Brain pericyte (primary cell): ENCODE data around the gene MACROH2A1.

ENCODE experiments used
- DNase-seq: peaks from one replicate; pipeline ENCODE4 v3.0.0-alpha.2; 2012; ENCODE audit warnings: low read depth, low spot score

Gene MACROH2A1

DNA sequence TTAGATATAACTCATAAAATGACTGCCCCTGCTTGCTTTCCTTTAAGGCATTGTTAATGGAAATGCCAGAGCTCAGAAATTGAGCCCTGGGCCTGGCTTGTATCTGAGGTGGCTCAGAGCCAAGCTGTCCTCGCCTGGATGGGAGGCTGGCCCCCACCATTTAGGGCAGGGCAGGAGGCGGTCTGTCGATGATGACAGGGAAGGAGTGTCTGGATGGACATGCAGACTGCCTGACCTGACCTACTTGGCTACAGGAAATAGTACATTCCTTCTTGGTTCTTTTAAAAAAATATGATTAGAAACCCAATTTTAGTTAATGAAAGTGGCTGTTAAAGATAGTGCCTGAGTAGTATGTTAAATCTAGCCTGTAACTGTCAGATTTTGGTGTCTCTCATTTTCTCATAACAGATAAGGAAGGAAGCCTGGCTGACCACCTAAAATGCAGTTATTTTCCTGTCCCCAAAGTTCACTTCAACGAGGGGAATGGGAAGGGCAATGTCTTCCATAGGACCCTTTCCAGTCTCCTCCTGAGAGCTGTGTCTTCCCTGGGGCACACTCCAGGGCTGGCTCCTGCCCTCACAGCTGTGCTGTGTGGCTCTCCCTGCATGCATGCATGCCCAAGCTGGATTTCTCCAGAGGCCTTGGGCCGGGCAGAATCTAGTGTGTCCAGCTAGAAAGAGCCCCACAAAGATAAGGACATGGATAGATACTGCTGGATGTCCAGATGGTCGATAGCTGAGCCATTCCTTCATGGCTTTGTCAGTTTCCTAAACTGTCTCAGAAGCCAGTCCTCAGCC is 42.3 kb downstream of the MACROH2A1 start:
- no peak for DNase-seq

DNA sequence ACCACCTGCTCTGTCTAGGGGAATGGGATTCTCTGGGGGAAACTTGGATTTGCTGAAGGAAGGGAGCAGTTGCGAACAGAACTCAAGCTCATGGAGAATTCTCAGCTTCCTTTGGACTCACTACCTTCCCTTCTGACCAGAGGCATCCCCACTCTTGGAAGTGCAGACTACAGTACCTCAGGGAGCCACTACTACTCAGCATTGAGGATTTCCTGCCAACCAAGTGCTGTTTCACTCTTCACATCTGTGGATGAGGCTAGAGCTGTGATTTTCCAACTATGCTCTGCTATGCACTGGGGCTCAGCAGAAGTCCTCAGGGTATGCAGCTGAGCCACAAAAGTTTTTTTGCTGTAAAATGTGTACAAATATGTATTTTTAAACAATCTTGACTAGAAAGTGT is 43.9 kb downstream of the MACROH2A1 start:
- no peak for DNase-seq

- no peak for DNase-seq
These were observed 44.9 kb downstream of the MACROH2A1 start for GRCh38 chr5:135353952-135354721.

- no peak for DNase-seq
These were observed 48.5 kb downstream of the MACROH2A1 start for GRCh38 chr5:135350536-135350935.

DNA sequence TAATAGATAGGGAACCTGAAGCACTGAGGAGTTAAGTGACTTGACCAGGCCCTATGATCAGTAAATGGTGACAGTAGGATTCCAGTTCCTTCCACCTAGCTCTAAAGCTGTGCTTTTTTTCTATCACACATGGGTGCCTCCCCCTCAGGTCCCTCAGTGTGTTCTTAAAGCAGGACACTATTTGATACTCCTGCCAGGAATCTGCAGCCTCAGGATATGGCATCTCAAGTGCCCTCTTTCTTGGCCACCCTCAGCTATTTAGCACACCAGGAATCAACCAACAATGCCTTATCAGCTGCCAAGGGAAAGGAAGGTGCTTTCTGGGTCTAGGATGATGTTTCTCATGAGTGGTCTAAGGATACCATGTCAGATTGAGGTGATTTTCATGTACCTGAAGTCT is 49.1 kb downstream of the MACROH2A1 start:
- no peak for DNase-seq

GRCh38 chr5:135349451-135349850 is 49.6 kb downstream of the MACROH2A1 start:
- no peak for DNase-seq

DNA sequence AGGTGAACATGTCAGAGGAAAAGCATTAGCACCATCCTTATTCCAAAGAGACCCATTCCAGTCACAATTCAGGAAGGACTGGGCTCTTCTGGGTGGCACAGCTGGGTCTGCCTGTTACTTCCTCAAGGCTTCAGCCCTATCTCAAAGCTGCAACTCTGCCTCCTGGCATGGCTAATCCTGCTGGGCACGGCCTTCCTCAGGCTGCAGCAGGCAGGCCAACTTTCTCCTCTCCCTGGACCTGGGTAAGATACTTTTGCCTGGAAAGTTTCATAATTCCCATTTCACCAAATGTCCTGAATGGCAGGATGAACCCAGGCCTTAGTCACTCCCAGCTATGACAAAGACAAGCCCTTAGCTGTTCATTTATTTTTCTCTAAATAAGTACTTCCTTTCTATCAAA is 50.1 kb downstream of the MACROH2A1 start:
- no peak for DNase-seq

DNA sequence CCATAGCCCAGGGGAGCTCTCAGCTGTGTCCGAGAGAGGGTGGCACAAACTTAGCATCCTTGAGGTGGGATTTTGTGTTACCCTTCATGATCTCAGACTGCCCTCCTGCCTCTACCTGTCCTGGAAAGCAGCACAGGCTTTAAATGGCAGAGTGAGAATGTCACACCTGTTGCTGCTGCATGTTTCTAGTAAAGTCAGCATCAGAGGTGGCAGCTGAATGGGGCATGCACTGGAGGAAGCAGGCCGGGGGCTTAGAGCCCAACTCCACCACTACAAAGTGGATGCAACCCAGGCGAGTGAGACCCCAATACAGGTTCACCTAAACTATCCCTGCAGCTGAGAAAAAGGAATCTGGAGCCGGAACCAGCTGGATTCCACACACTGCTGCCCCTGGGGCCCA is 51.6 kb downstream of the MACROH2A1 start:
- DNase-seq: no peak

DNA sequence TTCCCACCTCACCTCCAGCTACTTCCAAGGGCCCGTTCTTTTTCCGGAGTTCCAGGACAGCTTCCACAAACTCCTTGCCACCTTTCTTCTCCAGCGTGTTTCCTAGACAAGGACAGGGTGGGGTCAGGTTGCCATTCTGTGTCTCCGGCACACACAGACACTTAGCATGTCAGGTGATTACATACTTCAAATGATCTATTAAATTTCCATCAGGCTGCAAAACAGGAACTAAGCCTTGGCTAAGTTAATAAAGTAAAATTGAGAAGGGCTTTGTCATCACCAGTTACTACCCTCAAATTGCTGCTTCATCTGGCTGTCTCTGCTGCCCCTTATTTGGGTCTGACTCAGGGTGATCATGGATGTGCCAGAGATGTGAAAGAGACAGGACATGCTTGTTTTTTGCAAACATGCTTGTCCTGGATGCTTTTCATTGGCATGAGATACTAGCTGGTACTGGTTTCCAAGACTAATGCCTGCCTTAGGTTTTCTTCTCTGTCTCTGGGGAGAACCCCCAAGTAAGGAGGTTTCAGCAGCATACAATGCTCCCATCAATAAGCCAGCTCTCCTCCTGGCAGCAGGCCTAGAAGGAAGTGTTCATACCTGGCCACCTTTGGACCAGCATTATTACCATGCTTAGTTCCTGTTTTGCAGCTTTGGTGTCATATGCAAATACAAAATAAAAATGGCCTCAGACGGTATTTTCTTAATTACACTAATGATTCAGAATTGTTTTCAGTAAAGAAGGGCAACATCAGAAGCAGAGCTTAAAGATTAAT is 52.9 kb downstream of the MACROH2A1 start:
- DNase-seq: no peak

DNA sequence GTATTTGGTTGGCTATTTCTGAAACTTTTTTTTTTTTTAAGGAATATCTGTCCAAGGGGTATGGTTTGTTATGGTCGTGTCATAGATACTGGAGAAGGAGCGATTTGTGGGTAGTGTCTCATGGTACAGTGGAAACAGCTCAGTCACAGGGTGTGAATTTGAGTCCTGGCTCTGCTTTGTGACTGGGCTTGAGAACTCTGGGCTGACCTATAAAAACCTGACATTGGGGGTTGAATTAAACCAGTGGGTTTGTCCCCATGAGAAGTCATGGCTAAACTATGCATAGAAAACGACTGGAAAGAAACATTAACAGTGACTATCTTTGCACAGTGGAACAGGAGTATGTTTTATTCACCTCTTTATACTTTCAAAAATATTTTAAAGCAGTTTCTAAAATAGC is 54.7 kb downstream of the MACROH2A1 start:
- no peak for DNase-seq

DNA sequence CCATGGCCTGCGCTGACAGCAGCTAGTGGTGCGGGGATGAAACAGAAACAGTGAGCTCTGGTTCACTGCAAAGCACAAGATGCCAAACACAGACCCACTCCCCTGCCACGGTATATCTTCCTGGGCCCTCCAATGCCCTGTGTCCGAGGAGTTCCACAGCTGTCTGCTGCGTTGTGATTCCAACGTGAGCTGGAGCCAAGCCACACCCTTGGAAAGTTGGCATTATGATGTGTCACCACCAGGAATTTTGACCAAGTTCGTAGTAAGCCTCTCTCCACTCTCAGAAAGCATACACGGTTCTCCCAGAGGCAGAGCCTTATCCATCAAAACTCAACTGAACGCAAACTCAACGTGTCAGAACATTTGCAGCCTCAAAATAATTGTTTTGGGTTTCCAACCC is 55.6 kb downstream of the MACROH2A1 start:
- DNase-seq: no peak

DNA sequence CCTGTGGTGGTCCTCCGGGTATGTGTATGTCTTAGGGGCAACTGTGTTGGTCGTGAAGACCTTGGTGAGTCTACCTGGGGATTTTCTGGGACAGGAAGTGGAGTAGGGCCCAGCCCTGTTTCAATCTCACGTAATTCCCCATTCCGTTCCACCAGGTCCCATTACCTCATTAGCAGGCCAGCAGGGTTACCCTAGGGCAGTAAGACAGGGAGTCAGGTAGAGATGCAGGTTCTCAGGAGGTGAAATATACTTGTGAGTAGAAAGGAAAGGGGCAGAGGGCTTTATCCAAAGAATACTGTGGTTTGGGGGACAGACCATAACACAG is 56.5 kb downstream of the MACROH2A1 start:
- no peak for DNase-seq

DNA sequence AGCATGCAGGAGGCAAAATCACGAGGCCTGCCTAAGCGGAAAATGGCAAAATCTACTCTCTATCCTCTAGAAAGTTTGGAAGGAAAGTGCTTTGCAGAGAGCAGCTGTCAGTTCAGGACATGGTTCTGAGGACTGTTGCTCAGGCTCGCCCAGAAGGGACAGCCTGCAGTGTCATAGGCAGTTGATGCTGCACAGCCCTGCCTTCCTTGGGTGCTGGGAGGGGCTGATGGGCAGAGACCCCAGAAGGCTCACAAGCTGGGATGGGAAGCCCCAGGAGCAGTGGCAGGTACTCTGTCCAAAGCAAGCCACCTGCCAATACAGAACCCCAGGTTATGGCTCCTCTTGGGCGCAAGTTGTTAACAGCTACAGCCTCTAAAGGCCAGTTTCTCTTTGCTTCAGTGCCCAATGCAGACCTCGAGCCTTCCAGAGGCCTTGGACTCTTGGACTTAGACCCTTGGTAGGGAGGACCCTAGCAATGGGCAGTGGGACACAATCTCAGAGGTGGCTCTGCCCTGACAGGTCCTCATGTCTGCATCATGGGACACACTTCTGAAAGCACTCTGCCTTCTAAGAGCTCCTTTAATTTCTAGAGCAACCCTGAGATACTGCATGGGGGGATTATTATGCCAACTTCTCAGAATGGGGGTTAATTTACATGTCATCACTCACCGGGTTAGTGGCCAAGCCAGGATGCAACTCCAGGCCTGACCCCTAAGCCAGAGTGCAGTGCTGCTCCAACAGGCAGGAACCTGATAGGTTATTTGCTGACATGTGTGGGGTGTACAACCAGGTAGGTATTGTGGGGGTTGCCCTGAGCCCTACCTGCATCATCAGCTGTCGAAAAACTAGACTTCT is 57.1 kb downstream of the MACROH2A1 start:
- DNase-seq: no peak

GRCh38 chr5:135341016-135341666 is 57.9 kb downstream of the MACROH2A1 start:
- DNase-seq: no peak

DNA sequence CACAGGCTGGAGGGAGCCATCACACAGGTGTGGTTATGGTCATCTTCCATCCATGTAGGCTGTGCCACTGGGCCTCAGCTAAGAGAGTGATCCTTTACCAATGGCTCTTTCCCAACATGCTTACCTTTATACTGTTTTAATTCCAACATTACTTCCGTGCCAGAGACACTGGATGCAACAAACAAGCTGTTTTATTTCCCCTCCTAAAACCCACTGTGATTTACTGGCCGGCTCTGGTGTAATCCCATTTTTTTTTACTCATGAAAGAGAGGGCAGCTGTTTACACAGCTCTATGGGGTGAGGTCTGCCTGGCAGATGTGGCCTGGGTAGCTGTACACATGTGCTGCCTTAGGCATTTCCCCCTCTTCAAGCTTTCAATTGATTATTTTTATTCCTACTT is 58.5 kb downstream of the MACROH2A1 start:
- no peak for DNase-seq

DNA sequence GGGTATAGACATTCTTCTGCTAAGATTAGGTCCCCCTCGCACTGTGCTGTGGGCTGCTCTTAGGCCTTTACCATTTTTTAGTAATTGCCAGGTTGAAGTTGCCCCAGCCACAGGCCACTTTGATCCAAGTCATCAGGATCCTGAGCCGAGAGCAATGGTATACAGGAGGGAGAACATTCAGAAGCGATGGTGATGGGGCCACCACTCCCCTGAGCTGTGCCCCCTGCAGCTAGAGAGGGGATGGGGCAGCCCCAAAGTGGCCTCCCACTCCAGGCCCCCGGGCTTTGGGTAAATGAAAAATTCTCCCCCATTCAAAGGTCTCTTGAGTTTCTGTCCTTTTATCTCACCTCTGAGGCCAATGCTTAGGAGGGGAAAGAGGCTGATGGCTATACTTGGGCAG is 59.4 kb downstream of the MACROH2A1 start:
- no peak for DNase-seq

GRCh38 chr5:135339189-135339588 is 59.8 kb downstream of the MACROH2A1 start:
- DNase-seq: no peak

DNA sequence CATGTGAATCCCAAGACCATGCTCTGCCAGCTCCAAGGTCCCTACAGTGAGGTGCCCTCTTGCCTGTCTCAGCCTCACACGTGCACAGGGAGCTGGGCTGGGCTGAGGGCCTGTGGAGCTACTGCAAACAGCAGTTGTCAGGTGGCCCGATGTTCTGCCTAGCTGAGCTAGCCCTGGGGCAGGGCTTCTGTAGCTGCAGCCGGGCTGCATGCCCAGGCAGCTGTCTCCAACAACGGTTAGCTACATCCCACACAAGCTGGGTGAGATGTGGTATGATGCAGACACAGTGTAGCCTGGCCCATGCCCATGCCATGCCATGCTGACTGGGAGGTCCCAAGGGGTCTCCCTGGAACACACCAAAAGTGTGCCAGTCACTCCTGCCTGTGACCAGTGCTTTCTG is 62.0 kb downstream of the MACROH2A1 start:
- DNase-seq: no peak

DNA sequence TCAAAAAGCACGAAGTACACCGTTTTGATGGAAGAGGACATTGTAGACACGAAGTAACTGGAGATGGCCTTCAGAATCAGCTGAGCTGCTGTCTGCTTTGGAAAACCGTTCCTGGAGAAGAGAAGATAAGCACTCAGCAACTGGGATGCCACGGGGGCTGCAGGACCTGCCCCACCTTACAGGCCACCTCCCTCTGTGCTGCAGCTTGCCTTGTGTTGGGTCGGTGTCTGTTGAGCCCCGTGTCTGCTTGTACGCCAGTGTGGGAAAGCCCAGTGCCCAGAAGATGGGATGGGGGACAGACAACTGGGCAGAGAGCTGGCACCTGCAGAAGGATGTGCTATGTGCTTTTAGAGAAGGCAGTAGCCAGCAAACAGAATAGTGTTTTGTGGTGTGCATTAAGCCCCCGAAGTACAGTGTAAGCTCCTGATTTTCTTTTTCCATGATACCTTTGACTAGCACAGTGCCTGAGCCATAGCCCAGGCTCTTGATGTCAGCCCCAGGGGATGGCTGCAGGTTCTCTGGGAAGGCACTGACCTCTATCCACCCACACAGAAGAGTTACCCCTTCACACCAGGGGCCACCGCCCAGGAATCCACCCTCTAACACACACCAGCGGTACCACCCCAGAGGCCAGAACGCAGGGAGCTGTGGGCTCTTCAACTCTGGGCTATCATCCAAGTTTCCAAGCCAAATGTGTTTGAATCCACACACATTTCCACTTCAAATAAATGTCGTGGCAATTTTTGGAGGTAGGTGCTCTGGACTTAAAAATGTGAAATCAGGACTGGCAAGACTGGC is 63.8 kb downstream of the MACROH2A1 start:
- no peak for DNase-seq
